Cardiac fibroblast (primary cell): ENCODE results near the gene NUB1.

Source experiments
- DNase-seq, 2 donors: peaks; one replicate each; pipeline versions ENCODE4 v3.0.0 to v3.0.0-alpha.2; 2010; ENCODE audit warnings: low read depth in 2 of 2
- H3K4me3 ChIP-seq, 2 donors: replicated peaks in 1 of 2; 1 replicate in 1 of 2; 2 replicates in 1 of 2; pipeline ENCODE4 v1.5.1; 2011; ENCODE audit warnings: low read depth in 2 of 2, low read length in 2 of 2, mild to moderate bottlenecking in 2 of 2, moderate library complexity in 1 of 2
- CTCF ChIP-seq: IDR thresholded peaks from one replicate; pipeline ENCODE4 v1.5.1; 2011; ENCODE audit warnings: low read depth, mild to moderate bottlenecking, low read length, inconsistent platforms

Gene NUB1

GRCh38 chr7:151398446-151399304 lies 57.1 kb downstream of the NUB1 start:
- TF ChIP-seq CTCF, result no peak
- DNase-seq, result no peak
- no peak overlapping the region for H3K4me3 ChIP-seq

- H3K4me3 ChIP-seq, result no peak overlapping the region
- TF ChIP-seq CTCF, result no peak
- DNase-seq, result no peak
These were observed 57.6 kb downstream of the NUB1 start for GRCh38 chr7:151399305-151399601.

GRCh38 chr7:151399906-151400305 lies 58.3 kb downstream of the NUB1 start:
- no peak for DNase-seq
- H3K4me3 ChIP-seq, result no peak overlapping the region
- no peak for TF ChIP-seq CTCF

- no peak overlapping the region for H3K4me3 ChIP-seq
- TF ChIP-seq CTCF, result no peak
- no peak for DNase-seq
These were observed 59.2 kb downstream of the NUB1 start for GRCh38 chr7:151400626-151401315.

GRCh38 chr7:151402029-151402835 lies 60.6 kb downstream of the NUB1 start:
- no peak overlapping the region for H3K4me3 ChIP-seq
- DNase-seq, result no peak
- TF ChIP-seq CTCF, result no peak

GRCh38 chr7:151403764-151404163 lies 62.2 kb downstream of the NUB1 start:
- no peak overlapping the region for H3K4me3 ChIP-seq
- no peak for TF ChIP-seq CTCF
- no peak for DNase-seq
